Thymus (tissue), 11 donors: ENCODE data around the gene SULT6B1. TPM values are rescaled to one million over a fixed set of nuclear protein-coding genes. Genes with fewer than 3 reads are reported as not detected.

Experiments used
- DNase-seq, 9 donors: peaks; one replicate each; pipeline ENCODE4 v3.0.0-alpha.2; 2013; ENCODE audit warnings: low spot score in 9 of 9, low read depth in 6 of 9, missing footprints in 1 of 9
- H3K27ac ChIP-seq, 2 donors: one replicate each; pipeline ENCODE4 v1.5.1; 2013; ENCODE audit warnings: control low read depth in 1 of 2, low read depth in 1 of 2, low read length in 1 of 2, mild to moderate bottlenecking in 1 of 2, moderate library complexity in 1 of 2
- H3K27me3 ChIP-seq, 2 donors: one replicate each; pipeline ENCODE4 v1.5.1; 2013; ENCODE audit warnings: low read length in 1 of 2; ENCODE audit not compliant: control insufficient read depth in 2 of 2, insufficient read depth in 1 of 2
- H3K36me3 ChIP-seq, 2 donors: one replicate each; pipeline ENCODE4 v1.5.1; 2013; ENCODE audit warnings: low read length in 1 of 2, mild to moderate bottlenecking in 1 of 2, moderate library complexity in 1 of 2; ENCODE audit not compliant: control insufficient read depth in 2 of 2, insufficient read depth in 2 of 2
- H3K4me1 ChIP-seq, 2 donors: one replicate each; pipeline ENCODE4 v1.5.1; 2013; ENCODE audit warnings: low read length in 2 of 2; ENCODE audit not compliant: control insufficient read depth in 2 of 2, insufficient read depth in 2 of 2
- H3K4me3 ChIP-seq, 2 donors: one replicate each; pipeline ENCODE4 v1.5.1; 2013; ENCODE audit warnings: low read length in 2 of 2, control low read depth in 1 of 2, mild to moderate bottlenecking in 1 of 2
- H3K9me3 ChIP-seq, 2 donors: one replicate each; pipeline ENCODE4 v1.5.1; 2013; ENCODE audit warnings: low read length in 1 of 2, mild to moderate bottlenecking in 1 of 2; ENCODE audit not compliant: control insufficient read depth in 2 of 2, insufficient read depth in 1 of 2
- WGBS: extraction: QIAGEN DNeasy Blood & Tissue Kit; methylation state at CpG from one replicate; pipeline ENCODE4 v1.1.7; 2013; 5-methylcytosine and 5-hydroxymethylcytosine counted together
- polyA plus RNA-seq: library from polyadenylated mRNA; stranded (reverse); fragments of 200-250 nt; gene quantifications from one replicate; pipeline ENCODE4 v1.2.3, GENCODE V29; 2013
- total RNA-seq: library from RNA; stranded (reverse); fragments of 120-200 nt; gene quantifications from one replicate; pipeline ENCODE4 v1.2.4, GENCODE V29; 2013
- donor health status: healthy.

The SULT6B1 gene
- total and polyA plus RNA-seq, 2 donors: not detected

GRCh38 chr2:37164757-37165156 is 23.7 kb downstream of the SULT6B1 start:
- H3K27me3 ChIP-seq: no peaks in the 10 kb centered on the region
- H3K4me3 ChIP-seq: no peak overlapping the region
- H3K36me3 ChIP-seq: no peaks in the 10 kb centered on the region
- no peaks in the 10 kb centered on the region for H3K4me1 ChIP-seq
- no peak for DNase-seq
- WGBS: 95% methylated on average over 1 of the region's 1 CpG
- no peak overlapping the region for H3K27ac ChIP-seq
- peaks cover 1 to 9% of the 10 kb centered on the region in 2 donors for H3K9me3 ChIP-seq

DNA sequence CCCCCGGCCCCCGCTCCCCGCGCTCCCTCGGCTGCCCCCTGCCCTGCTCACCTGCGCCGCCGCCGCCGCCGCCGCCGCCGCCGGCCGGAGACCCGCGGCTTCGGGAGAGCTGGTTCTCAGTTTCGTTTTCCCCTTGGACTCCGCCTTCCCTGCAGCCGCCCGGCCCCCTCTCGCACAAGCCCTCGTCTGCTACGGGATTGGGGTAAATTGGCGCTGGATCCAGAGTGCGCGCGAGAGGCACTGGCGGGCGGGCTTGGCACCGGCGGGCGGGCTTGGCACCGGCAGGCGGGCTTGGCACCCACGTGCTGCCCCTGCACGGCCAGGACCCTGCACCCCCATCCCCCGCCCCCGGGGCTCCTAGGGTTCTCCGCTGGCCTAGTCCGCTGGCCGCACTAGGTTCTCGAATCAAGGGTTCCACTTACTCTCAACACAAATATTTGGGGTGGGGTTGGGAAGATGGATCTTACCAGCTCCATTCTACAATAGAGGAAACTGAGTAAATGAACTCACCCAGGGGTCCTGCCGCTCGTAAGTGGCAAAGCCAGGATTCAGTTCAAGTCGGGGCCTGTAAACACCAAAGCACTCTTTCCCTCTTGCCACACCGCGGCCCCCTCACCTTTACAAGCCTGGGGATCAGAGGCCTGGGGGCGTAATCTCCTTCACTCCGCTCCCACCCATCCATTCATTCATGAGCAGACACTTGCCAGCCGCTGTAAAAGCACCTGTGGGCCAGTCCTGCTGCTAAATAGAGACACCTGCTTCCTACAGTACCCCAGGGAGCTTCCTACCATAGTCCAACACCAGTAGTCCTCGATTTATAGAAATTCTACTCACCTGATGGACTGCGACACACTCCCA is 31.4 kb downstream of the SULT6B1 start, which contains the start of gene EIF2AK2:
TSS of gene EIF2AK2 (minus strand) at position 124 of the 858 bp plus-strand sequence. CDS start 9,174 bp downstream, outside the sequence.
- peak within 1 kb of the TSS; percentile 86 to 91 for H3K4me3 ChIP-seq
- peaks cover 0 to 3% of the 10 kb centered on the region in 2 donors for H3K36me3 ChIP-seq
- peak in 8 of 9 donors; percentile 30 to 86 (median 60) for DNase-seq
- H3K9me3 ChIP-seq: peaks cover 0 to 2% of the 10 kb centered on the region in 2 donors
- WGBS: 12% methylated on average over 55 of the region's 55 CpGs
- H3K27ac ChIP-seq: peak within 1 kb of the TSS; percentile 71 to 90
- peaks cover 4 to 16% of the 10 kb centered on the region in 2 donors for H3K4me1 ChIP-seq
- no peaks in the 10 kb centered on the region for H3K27me3 ChIP-seq

- Histone ChIP-seq H3K4me3 (peak overlapping the region; percentile 86 to 91), H3K27ac (peak overlapping the region; percentile 71 to 90), H3K27me3 (no peaks in the 10 kb centered on the region), H3K4me1 (peaks cover 4 to 16% of the 10 kb centered on the region in 2 donors), H3K9me3 (peaks cover 0 to 3% of the 10 kb centered on the region in 2 donors), H3K36me3 (peaks cover 0 to 3% of the 10 kb centered on the region in 2 donors)
- 3% methylated on average over 27 of the region's 27 CpGs for WGBS
- DNase-seq: peak in 7 of 9 donors; percentile 2 to 58 (median 13)
These were observed 32.2 kb downstream of the SULT6B1 start for GRCh38 chr2:37156071-37156856.

DNA sequence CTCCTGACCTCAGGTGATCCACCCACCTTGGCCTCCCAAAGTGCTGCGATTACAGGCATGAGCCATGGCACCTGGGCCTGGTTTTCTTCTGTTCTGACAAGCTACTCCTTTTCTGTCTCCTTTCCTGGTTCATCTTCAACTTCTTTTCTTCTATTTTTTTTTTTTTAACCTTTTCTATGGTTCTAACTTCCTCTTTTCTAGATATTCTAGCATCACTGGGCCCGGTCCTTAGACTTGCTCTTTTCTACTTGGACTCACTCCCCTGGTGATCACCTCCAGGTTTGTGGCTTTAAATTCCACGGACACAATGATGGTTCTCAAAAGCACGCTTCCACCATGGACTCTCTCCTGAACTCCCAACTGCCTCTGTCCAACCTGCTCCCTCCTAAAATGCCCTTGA is 33.7 kb downstream of the SULT6B1 start:
- 75% methylated on average over 4 of the region's 4 CpGs for WGBS
- no peak overlapping the region for H3K4me3 ChIP-seq
- peaks cover 4 to 16% of the 10 kb centered on the region in 2 donors for H3K4me1 ChIP-seq

GRCh38 chr2:37153224-37153623 is 35.2 kb downstream of the SULT6B1 start:
- no peaks in the 10 kb centered on the region for H3K27me3 ChIP-seq
- no peak overlapping the region for H3K27ac ChIP-seq
- 89% methylated on average over 5 of the region's 5 CpGs for WGBS
- no peak for DNase-seq
- peaks cover 0 to 12% of the 10 kb centered on the region in 2 donors for H3K36me3 ChIP-seq
- H3K9me3 ChIP-seq: peaks cover 0 to 3% of the 10 kb centered on the region in 2 donors
- H3K4me1 ChIP-seq: peaks cover 4 to 16% of the 10 kb centered on the region in 2 donors
- H3K4me3 ChIP-seq: no peak overlapping the region

More for the DNA sequence above, 33.7 kb downstream of the SULT6B1 start:
- H3K27me3 ChIP-seq: no peaks in the 10 kb centered on the region
- no peak for DNase-seq
- H3K36me3 ChIP-seq: peaks cover 0 to 3% of the 10 kb centered on the region in 2 donors
- peaks cover 0 to 3% of the 10 kb centered on the region in 2 donors for H3K9me3 ChIP-seq
- H3K27ac ChIP-seq: no peak overlapping the region

DNA sequence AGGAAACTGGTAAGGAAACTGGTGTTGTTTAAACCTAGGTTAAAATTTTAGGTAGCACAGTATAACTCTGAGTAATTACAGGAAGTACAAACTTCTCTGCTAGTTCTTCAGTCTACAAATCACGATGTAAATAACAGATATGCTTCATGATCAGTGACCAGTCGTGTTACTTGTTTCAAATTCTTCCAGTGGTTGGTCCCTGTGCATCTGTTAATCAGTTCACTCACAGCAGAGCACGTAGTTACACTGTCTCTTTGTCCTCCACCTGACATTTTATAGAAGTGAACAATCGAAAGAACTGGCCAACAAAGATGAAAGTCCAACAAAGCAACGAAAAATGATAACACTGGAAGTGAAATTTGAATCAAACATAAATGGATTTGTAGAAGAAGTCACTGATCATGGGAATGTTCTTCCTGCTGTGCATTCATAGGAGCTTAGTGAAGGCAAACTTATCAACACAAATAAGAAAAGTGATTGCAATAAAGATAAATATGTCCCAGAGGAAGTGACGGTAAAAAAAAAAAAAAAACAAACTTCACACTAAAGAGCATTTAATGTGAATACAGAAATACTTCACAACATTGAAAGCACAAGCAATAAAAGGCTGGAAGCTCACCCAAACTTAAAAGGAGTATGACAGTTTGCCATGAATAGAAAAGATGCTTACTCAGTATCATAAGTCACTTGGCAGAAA is 38.7 kb downstream of the SULT6B1 start:
- Histone ChIP-seq H3K4me3 (no peak overlapping the region), H3K4me1 (no peaks in the 10 kb centered on the region), H3K36me3 (peaks cover 12 to 33% of the 10 kb centered on the region in 2 donors), H3K9me3 (peaks cover 0 to 3% of the 10 kb centered on the region in 2 donors), H3K27ac (no peak overlapping the region), H3K27me3 (no peaks in the 10 kb centered on the region)
- 82% methylated on average over 6 of the region's 6 CpGs for WGBS
- no peak for DNase-seq

- H3K4me1 ChIP-seq: no peaks in the 10 kb centered on the region
These were observed 40.1 kb downstream of the SULT6B1 start for GRCh38 chr2:37148325-37148724.

DNA sequence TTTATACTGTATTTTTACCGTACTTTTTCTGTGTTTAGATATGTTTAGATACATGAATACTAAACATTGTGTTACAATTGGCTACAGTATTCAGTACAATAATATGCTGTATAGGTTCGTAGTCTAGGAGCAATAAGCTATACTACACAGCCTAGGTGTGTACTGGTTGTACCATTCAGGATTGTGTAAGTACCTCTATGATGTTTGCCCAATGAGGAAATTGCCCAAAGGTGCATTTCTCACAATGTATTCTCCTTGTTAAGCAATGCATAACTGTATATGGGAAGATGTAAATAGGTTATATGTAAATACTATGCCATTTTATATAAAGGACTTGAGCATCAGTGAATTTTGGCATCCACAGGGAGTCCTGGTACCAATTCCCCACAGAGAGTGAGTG is 42.4 kb downstream of the SULT6B1 start:
- Histone ChIP-seq H3K27ac (no peak overlapping the region), H3K27me3 (no peaks in the 10 kb centered on the region), H3K36me3 (peaks cover 21 to 40% of the 10 kb centered on the region in 2 donors), H3K4me3 (no peak overlapping the region), H3K9me3 (no peaks in the 10 kb centered on the region), H3K4me1 (no peaks in the 10 kb centered on the region)
- no peak for DNase-seq
- WGBS: 99% methylated on average over 2 of the region's 2 CpGs

More at GRCh38 chr2:37148325-37148724, 40.1 kb downstream of the SULT6B1 start:
- H3K36me3 ChIP-seq: peaks cover 21 to 37% of the 10 kb centered on the region in 2 donors
- no peak for DNase-seq
- H3K27me3 ChIP-seq: no peaks in the 10 kb centered on the region
- peaks cover 0 to 3% of the 10 kb centered on the region in 2 donors for H3K9me3 ChIP-seq
- H3K4me3 ChIP-seq: no peak overlapping the region
- 97% methylated on average over 7 of the region's 7 CpGs for WGBS
- H3K27ac ChIP-seq: no peak overlapping the region
